ENCODE data around the gene CEP76. TPM values are rescaled to one million over a fixed set of nuclear protein-coding genes. Genes with fewer than 3 reads are reported as not detected.

The CEP76 gene
- total RNA-seq, 1 experiment from 2014 or later = 15.6 TPM

GRCh38 chr18:12721495-12722275 lies 19.2 kb upstream of the CEP76 start:
- no peak for DNase-seq (ENCODE audit: extremely low read depth, low read depth)

DNA sequence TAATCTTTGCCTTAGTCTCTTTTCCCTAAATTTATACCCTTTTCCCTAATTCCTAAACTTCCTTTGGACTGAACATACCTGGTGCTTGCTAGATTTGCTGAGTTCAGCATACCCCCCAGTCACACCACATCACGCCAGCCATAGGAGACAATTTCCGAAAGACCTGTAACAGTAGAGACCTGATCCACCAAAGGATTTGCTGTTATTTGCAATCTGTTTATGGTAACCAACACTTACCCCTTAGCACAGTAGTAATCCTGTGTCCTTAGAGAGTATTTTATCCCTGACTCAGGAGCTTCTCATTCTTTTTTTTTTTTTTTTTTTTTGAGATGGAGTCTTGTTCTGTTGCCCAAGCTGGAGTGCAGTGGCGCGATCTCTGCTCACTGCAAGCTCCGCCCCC lies 8.9 kb upstream of the CEP76 start:
- DNase-seq (ENCODE audit: extremely low read depth, low read depth) = no peak

GRCh38 chr18:12703664-12704063 lies 1.1 kb upstream of the CEP76 start:
- no peak for DNase-seq (ENCODE audit: extremely low read depth, low read depth)

DNA sequence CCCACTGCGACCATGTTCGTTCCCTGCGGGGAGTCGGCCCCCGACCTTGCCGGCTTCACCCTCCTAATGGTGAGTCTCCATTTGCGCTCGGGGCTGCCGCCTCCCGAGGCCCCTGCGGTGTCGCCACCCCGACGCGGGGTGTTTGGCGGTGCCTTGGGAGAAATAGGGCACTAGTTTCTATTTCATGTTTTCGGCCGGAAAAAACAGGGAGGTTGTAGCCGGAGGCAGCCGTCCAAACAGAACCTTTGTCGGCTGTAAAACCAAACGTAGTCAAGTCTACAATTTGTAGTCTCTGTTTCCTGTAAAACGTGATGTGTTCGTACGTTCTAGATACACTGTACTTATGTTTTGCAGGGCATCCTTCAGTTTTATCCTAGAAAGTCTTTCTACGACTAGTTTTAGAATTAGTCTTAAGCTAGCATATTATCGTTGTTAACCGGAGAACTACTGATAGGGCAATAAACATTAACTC lies 609 bp upstream of the CEP76 start:
- DNase-seq (ENCODE audit: extremely low read depth, low read depth) = no peak

DNA sequence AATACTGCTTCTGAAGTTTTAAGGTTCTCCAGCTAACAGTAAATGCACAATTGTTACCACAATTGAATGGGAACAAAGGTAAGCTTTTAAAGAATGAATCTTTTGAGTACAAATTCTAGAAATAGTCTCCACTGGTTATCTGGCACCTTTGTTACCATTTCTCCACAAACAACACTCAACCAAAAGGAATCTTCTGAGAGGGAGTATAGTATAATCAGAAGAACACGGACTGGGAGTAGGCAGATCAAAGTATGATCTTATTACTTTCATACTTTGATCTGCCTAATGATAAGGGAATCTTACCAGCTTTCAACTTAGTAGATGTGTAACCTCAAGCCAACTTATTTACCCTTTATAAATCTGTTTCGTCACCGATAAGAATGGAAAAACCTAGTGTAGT lies 1.4 kb downstream of the CEP76 start:
- no peak for DNase-seq (ENCODE audit: extremely low read depth, low read depth)

DNA sequence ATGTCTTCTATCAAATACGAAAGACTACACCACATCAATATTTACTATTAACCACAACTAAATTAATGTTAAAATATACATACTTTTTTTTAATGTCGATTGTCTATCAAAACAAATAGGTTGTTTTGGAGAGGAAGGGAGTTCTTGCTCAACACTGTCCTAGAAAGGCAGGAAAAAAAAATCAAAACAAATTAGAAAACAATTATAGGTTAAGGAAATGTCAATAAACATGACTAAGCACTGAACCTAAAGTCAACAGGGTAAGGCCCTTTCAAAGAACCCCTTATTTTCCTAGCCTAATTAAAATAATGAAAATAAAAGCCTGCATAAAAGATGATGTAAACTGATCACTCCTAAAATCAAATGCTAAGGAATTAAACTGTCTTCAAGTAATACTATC lies 2.8 kb downstream of the CEP76 start:
- no peak for DNase-seq (ENCODE audit: extremely low read depth, low read depth)

DNA sequence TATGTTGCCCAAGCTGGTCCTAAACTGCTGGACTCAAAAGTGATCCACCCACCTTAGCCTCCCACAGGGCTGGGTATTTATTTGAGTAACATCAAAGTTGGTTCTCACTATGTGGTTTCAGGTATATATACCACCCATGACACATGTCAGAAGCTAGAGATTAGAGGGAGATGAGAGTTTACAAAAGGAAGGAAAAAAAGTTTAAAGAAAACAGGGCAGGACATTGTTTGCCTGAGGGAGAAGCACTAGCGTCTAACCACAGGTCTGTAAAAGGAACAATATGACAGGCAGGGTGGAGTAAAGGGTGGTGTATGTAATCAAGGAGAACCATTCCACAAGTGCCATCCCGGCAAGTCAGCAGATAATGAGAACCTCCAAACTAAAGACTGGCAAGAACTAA lies 8.5 kb downstream of the CEP76 start:
- no peak for DNase-seq (ENCODE audit: extremely low read depth, low read depth)

DNA sequence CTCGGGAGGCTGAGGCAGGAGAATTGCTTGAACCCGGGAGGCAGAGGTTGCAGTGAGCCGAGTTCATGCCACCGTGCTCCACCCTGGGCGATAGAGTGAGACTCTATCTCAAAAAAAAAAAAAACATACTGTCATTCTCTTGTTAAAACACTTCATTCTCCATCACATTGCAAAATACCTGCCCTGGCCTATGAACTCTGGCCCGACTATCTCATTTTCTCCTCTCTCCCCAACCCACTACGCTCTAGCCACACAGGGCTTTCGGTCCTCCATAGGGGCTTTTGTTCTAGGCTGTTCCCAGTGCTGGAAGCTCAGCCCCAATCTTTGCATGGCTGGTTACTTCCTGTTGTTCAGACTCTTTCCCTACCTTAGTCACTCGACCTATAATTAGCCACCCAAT lies 10.3 kb downstream of the CEP76 start:
- no peak for DNase-seq (ENCODE audit: extremely low read depth, low read depth)

- DNase-seq (ENCODE audit: extremely low read depth, low read depth) = no peak
Observed at GRCh38 chr18:12689256-12689850, 13.2 kb downstream of the CEP76 start.

DNA sequence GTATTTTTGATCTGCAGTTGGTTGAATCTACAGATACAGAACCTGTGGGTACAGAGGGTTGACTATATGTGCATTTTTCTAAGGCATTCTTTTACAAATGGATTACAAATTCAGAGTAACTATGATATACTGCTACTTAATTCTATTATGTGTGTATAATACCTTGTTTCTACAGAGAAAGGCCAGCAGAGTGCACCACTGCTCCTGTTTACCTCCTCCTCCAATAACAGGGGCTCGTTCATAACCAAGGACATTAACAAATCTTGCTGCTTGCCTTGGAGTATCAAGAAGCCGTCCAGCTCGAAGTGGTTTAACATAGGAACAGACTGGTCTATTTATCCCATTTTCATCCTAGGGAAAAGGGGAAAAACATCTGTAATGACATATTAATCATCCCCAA lies 16.4 kb downstream of the CEP76 start:
- DNase-seq (ENCODE audit: extremely low read depth, low read depth) = peak; percentile 26

DNA sequence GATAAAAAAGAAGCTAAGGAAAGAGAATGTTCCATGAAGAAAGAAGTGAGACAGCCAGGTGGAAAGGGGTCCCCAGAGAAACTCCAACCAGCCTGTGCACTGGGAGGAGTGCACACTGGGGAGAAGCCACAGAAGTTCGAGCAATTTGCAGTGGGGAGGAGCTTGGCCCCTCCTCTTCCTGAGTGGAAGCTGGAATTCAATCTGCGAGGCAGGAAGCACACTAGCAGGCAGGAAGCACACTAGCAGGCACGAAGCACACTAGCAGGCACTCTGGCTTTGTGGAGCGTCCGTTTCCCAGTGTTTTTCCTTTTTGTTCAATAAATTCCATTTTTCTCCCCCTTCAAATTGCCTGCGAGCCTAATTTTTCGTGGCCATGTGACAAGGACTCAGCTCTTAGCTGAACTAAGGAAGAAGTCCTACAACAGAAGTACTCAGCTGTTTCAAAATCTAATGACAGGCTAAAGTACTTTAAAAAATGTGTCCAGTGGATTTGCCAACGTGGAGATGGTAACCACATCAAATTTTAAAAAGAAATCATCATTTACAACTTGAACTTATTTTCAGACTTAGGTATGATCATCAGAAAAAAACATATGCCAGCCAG lies 23.2 kb downstream of the CEP76 start:
- DNase-seq (ENCODE audit: extremely low read depth, low read depth) = no peak

DNA sequence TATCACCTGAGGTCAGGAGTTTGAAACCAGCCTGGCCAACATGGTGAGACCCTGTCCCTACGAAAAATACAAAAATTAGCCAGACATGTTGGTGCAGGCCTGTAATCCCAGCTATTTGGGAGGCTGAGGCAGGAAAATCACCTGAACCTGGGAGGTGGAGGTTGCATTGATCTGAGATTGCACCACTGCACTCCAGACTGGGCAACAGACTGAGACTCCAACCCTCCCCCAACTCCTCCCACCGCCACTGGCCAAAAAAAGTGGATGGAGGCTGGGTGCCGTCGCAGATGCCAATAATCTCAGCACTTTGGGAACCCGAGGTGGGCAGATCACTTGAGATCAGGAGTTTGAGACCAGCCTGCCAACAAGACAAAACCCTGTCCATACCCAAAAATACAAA lies 34.5 kb downstream of the CEP76 start:
- no peak for DNase-seq (ENCODE audit: extremely low read depth, low read depth)

DNA sequence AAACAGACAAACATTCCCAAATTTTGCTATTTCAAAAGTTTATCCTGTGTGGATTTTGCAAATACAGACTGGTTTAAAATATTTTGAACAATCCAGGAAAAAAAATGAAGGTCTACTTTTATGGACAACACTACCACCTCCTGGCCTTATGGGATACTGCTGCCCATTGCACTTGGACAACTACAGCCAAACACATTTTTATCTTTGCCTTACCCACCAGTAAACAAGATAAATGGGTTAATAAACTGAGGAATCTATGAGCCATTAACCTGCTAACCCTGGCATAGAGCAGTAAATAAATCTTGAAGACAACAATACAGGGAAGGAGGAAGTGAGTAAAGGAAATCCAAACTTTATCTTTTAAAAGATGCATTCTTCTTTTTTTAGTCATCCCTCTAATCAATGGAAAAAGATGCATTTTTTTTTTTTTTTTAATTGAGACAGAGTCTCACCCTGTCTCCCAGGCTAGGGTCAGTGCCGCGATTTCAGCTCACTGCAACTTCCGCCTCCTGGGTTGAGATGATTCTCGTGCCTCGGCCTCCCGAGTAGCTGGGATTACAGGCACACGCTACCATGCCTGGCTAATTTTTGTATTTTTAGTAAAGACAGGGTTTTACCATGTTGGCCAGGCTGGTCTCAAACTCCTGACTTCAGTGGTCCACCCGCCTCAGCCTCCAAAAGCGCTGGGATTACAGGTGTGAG lies 42.5 kb downstream of the CEP76 start:
- peak; percentile 49 for DNase-seq (ENCODE audit: extremely low read depth, low read depth)

- DNase-seq (ENCODE audit: extremely low read depth, low read depth) = peak; percentile 22
Observed at GRCh38 chr18:12658426-12659138, 43.9 kb downstream of the CEP76 start.

GRCh38 chr18:12657684-12658425 lies 44.7 kb downstream of the CEP76 start, which contains the start of gene SPIRE1:
Gene SPIRE1 (minus strand): TSS chr18:12658107. CDS start chr18:12657866, 241 bp downstream.
- peak; percentile 58 for DNase-seq (ENCODE audit: extremely low read depth, low read depth)

GRCh38 chr18:12656938-12657683 lies 45.4 kb downstream of the CEP76 start:
- no peak for DNase-seq (ENCODE audit: extremely low read depth, low read depth)

GRCh38 chr18:12656605-12656937 lies 46.0 kb downstream of the CEP76 start:
- DNase-seq (ENCODE audit: extremely low read depth, low read depth) = no peak

- no peak for DNase-seq (ENCODE audit: extremely low read depth, low read depth)
Observed at GRCh38 chr18:12654971-12655370, 47.6 kb downstream of the CEP76 start.

- no peak for DNase-seq (ENCODE audit: extremely low read depth, low read depth)
Observed at GRCh38 chr18:12652861-12653401, 49.6 kb downstream of the CEP76 start.
